ENCODE measurements around the gene RASAL3. TPM values are rescaled to one million over a fixed set of nuclear protein-coding genes. Genes with fewer than 3 reads are reported as not detected.

Gene RASAL3
- total RNA-seq, 1 experiment from 2014 or later, result 0.10 TPM

GRCh38 chr19:15402411-15403150, 61.8 kb downstream of the RASAL3 start:
- in situ Hi-C loops (cut with HindIII; ENCODE audit: low pct_unique_long_range_greater_than_20kb, low sequenced_read_pairs), result no loop called here
- H3K27me3 ChIP-seq (ENCODE audit: control insufficient read depth, insufficient read depth, low read length), result no peaks in the 10 kb centered on the region
- intact Hi-C loops (cut with micrococcal nuclease; ENCODE audit: unreplicated experiment), result no loop called here
- no peaks in the 10 kb centered on the region for H3K4me1 ChIP-seq (ENCODE audit: control insufficient read depth, insufficient read depth, low read length)
- DNase-seq (ENCODE audit: low read depth, low spot score) (no peak), ATAC-seq (no peak)
- H3K9me3 ChIP-seq (ENCODE audit: control insufficient read depth, insufficient read depth, low read depth, low read length), result no peaks in the 10 kb centered on the region
- CTCF ChIA-PET, result no interaction called here
- H3K4me3 ChIP-seq (ENCODE audit: low read depth in 2 of 2, low read length in 2 of 2), result no peak overlapping the region
- TF ChIP-seq REST (IDR thresholded peaks at IDR 0.05; ENCODE audit: insufficient read depth in 1 of 2, low read depth in 2 of 2, low read length in 1 of 2) (no peak), POLR2AphosphoS5 (IDR thresholded peaks at IDR 0.05; ENCODE audit: low read depth, low read length) (no peak), CTCF (IDR thresholded peaks at IDR 0.05) (no peak), TCF7L2 (IDR thresholded peaks at IDR 0.05; ENCODE audit: low read depth, low read length) (no peak), SIN3A (IDR thresholded peaks at IDR 0.05; ENCODE audit: borderline replicate concordance, insufficient read depth, low read depth, low read length) (no peak)
- H3K36me3 ChIP-seq (ENCODE audit: control insufficient read depth, insufficient read depth, low read length), result peaks cover 5% of the 10 kb centered on the region; the same call in 1 of the 2 replicates
- BruUV-seq (replicated peaks), result no TSS peak
- H3K27ac ChIP-seq (ENCODE audit: low read length), result no peak overlapping the region
- POLR2A ChIA-PET, result no interaction called here

Small RNA genes lying within 50 kb of the gene (microRNA-seq; reads per million reads assigned to microRNA genes)
- gene MIR1470 (ENCODE audit: unreplicated experiment), result not detected

Other genes starting within 250 kb of the RASAL3 start
- gene EPHX3, start 232.1 kb downstream of the RASAL3 start, total RNA-seq (2021; ENCODE audit: unreplicated experiment), result 0.31 TPM
- gene BRD4, start 132.0 kb downstream of the RASAL3 start, total RNA-seq (2021; ENCODE audit: unreplicated experiment), result 102 TPM
- 50.8 TPM for gene AKAP8, start 84.8 kb downstream of the RASAL3 start, total RNA-seq (2021; ENCODE audit: unreplicated experiment)
- 65.5 TPM for gene AKAP8L, start 45.6 kb downstream of the RASAL3 start, total RNA-seq (2021; ENCODE audit: unreplicated experiment)
- 41.9 TPM for gene WIZ, start 14.6 kb downstream of the RASAL3 start, total RNA-seq (2021; ENCODE audit: unreplicated experiment)
- gene PGLYRP2, start 15.0 kb upstream of the RASAL3 start, total RNA-seq (2021; ENCODE audit: unreplicated experiment), result not detected
- gene CYP4F22, start 44.0 kb upstream of the RASAL3 start, total RNA-seq (2021; ENCODE audit: unreplicated experiment), result 0.21 TPM
- not detected for gene CYP4F8, start 150.7 kb upstream of the RASAL3 start, total RNA-seq (2021; ENCODE audit: unreplicated experiment)
- 0.10 TPM for gene CYP4F3, start 176.4 kb upstream of the RASAL3 start, total RNA-seq (2021; ENCODE audit: unreplicated experiment)
- 1.7 TPM for gene CYP4F12, start 208.5 kb upstream of the RASAL3 start, total RNA-seq (2021; ENCODE audit: unreplicated experiment)

Measured in Panc1 (cell line).